ENCODE data around the gene TEX44.

Gene TEX44

GRCh38 chr2:231601356-231602229 is 8.9 kb downstream of the TEX44 start:
- Histone ChIP-seq H3F3A (ENCODE audit: low read depth) (no peaks in the 10 kb centered on the region), H2AFZ (ENCODE audit: low read length) (peak overlapping the region; percentile 88), H3K4me2 (ENCODE audit: low read depth, low read length, poor library complexity, severe bottlenecking) (no peak overlapping the region), H3K27me3 (ENCODE audit: insufficient read depth, low read length, poor library complexity, severe bottlenecking) (no peaks in the 10 kb centered on the region), H3K79me2 (ENCODE audit: insufficient read depth, low read length) (no peaks in the 10 kb centered on the region), H3K9me2 (replicated peaks; ENCODE audit: low read depth, low read length) (no peaks in the 10 kb centered on the region), H3K4me3 (ENCODE audit: low read length, poor library complexity, severe bottlenecking) (no peak overlapping the region), H3K9ac (ENCODE audit: low read depth, low read length, poor library complexity, severe bottlenecking) (no peak overlapping the region), H3K9me3 (ENCODE audit: insufficient read depth, low read depth, low read length) (no peaks in the 10 kb centered on the region), H3K4me1 (ENCODE audit: insufficient read depth, low read length, poor library complexity, severe bottlenecking) (peaks cover 6% of the 10 kb centered on the region), H4K20me1 (ENCODE audit: insufficient read depth, low read length, poor library complexity, severe bottlenecking) (no peaks in the 10 kb centered on the region), H3K36me3 (ENCODE audit: insufficient read depth, low read length) (no peaks in the 10 kb centered on the region)
- peak; percentile 84 for TF ChIP-seq CTCF (conservative IDR thresholded peaks at IDR 0.05; ENCODE audit: low read length)
- TF ChIP-seq EZH2phosphoT487 (IDR thresholded peaks at IDR 0.05; ENCODE audit: borderline replicate concordance): no peak

- Histone ChIP-seq H3F3A (ENCODE audit: low read depth) (no peaks in the 10 kb centered on the region), H3K4me1 (ENCODE audit: insufficient read depth, low read length, poor library complexity, severe bottlenecking) (peaks cover 6% of the 10 kb centered on the region), H3K9me2 (replicated peaks; ENCODE audit: low read depth, low read length) (no peaks in the 10 kb centered on the region), H3K36me3 (ENCODE audit: insufficient read depth, low read length) (no peaks in the 10 kb centered on the region), H3K27me3 (ENCODE audit: insufficient read depth, low read length, poor library complexity, severe bottlenecking) (no peaks in the 10 kb centered on the region), H4K20me1 (ENCODE audit: insufficient read depth, low read length, poor library complexity, severe bottlenecking) (no peaks in the 10 kb centered on the region), H3K79me2 (ENCODE audit: insufficient read depth, low read length) (no peaks in the 10 kb centered on the region), H3K4me2 (ENCODE audit: low read depth, low read length, poor library complexity, severe bottlenecking) (no peak overlapping the region), H3K9ac (ENCODE audit: low read depth, low read length, poor library complexity, severe bottlenecking) (no peak overlapping the region), H3K4me3 (ENCODE audit: low read length, poor library complexity, severe bottlenecking) (no peak overlapping the region), H2AFZ (ENCODE audit: low read length) (no peak overlapping the region), H3K9me3 (ENCODE audit: insufficient read depth, low read depth, low read length) (no peaks in the 10 kb centered on the region)
- TF ChIP-seq CTCF (conservative IDR thresholded peaks at IDR 0.05; ENCODE audit: low read length): no peak
- TF ChIP-seq EZH2phosphoT487 (IDR thresholded peaks at IDR 0.05; ENCODE audit: borderline replicate concordance): no peak
Observed at GRCh38 chr2:231602859-231603467, 10.3 kb downstream of the TEX44 start.

- peak overlapping the region; percentile 58 for H3K4me2 ChIP-seq (ENCODE audit: low read depth, low read length, poor library complexity, severe bottlenecking)
- no peaks in the 10 kb centered on the region for H3K9me3 ChIP-seq (ENCODE audit: insufficient read depth, low read depth, low read length)
- no peaks in the 10 kb centered on the region for H3F3A ChIP-seq (ENCODE audit: low read depth)
- H3K4me3 ChIP-seq (ENCODE audit: low read length, poor library complexity, severe bottlenecking): peak overlapping the region; percentile 63
- H3K27me3 ChIP-seq (ENCODE audit: insufficient read depth, low read length, poor library complexity, severe bottlenecking): no peaks in the 10 kb centered on the region
- H3K79me2 ChIP-seq (ENCODE audit: insufficient read depth, low read length): no peaks in the 10 kb centered on the region
- peaks cover 6% of the 10 kb centered on the region for H3K4me1 ChIP-seq (ENCODE audit: insufficient read depth, low read length, poor library complexity, severe bottlenecking)
- peak overlapping the region; percentile 28; the same call in 1 of the 2 replicates for H2AFZ ChIP-seq (ENCODE audit: low read length)
- no peaks in the 10 kb centered on the region for H4K20me1 ChIP-seq (ENCODE audit: insufficient read depth, low read length, poor library complexity, severe bottlenecking)
- no peak overlapping the region for H3K9ac ChIP-seq (ENCODE audit: low read depth, low read length, poor library complexity, severe bottlenecking)
- TF ChIP-seq EZH2phosphoT487 (IDR thresholded peaks at IDR 0.05; ENCODE audit: borderline replicate concordance) (no peak), CTCF (conservative IDR thresholded peaks at IDR 0.05; ENCODE audit: low read length) (no peak)
- H3K9me2 ChIP-seq (replicated peaks; ENCODE audit: low read depth, low read length): no peaks in the 10 kb centered on the region
- no peaks in the 10 kb centered on the region for H3K36me3 ChIP-seq (ENCODE audit: insufficient read depth, low read length)
Observed at GRCh38 chr2:231604101-231604684, 11.5 kb downstream of the TEX44 start.

All from Loucy (cell line).